HG03095 (cell line): ENCODE data around the gene KLK1.
"Not testable (repeated sequence)": the region's sequence is repeated elsewhere in the genome, so short reads cannot be mapped to it uniquely, and the experiment has no call there.

Source experiments
- ATAC-seq: cut with Tn5 transposase; IDR thresholded peaks from one replicate; pipeline ENCODE4 v1.9.1; 2021; ENCODE audit warnings: moderate library complexity; ENCODE audit not compliant: unreplicated experiment

Gene KLK1

DNA sequence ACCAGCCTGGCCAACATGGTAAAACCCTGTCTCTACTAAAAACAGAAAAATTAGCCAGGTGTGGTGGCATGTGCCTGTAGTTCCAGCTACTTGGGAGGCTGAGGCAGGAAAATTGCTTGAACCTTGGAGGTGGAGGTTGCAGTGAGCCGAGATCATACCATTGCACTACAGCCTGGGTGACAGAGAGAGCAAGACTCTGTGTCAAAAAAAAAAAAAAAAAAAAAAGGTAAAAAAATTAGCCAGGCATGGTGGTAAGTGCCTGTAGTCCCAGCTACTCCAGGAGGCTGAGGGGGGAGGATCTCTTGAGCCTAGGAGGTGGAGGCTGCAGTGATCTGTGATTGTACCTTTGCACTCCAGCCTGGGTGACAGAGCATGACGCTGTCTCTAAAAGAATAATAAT is 53.4 kb downstream of the KLK1 start, which contains the start of gene GPR32:
Gene GPR32, plus strand, starts transcription at position 301 of the 400 bp plus-strand sequence. CDS start 137 bp downstream, outside the sequence.
- ATAC-seq = not testable (repeated sequence)
